Large intestine (tissue), 12 donors: ENCODE data around the gene MED8. TPM values are rescaled to one million over a fixed set of nuclear protein-coding genes. Genes with fewer than 3 reads are reported as not detected.
A peak's percentile ranks its signal among the peaks of the same experiment; 100 is the strongest.

Experiments
- DNase-seq, 2 donors: peaks; one replicate each; pipeline versions ENCODE4 v3.0.0 to v3.0.0-alpha.2; 2013
- H3K27ac ChIP-seq: one replicate; pipeline ENCODE4 v1.5.1; 2013; ENCODE audit warnings: low read length
- H3K27me3 ChIP-seq: 2 replicates; pipeline ENCODE4 v1.6.1; 2013; ENCODE audit warnings: low read length; ENCODE audit not compliant: control insufficient read depth, insufficient read depth
- H3K36me3 ChIP-seq: 2 replicates; pipeline ENCODE4 v1.6.1; 2013; ENCODE audit warnings: low read length; ENCODE audit not compliant: control insufficient read depth, insufficient read depth
- H3K4me1 ChIP-seq: one replicate; pipeline ENCODE4 v1.6.1; 2013; ENCODE audit warnings: low read length; ENCODE audit not compliant: control insufficient read depth, insufficient read depth
- H3K4me3 ChIP-seq: one replicate; pipeline ENCODE4 v1.5.1; 2013; ENCODE audit warnings: low read length
- H3K9me3 ChIP-seq: one replicate; pipeline ENCODE4 v1.6.1; 2013; ENCODE audit warnings: mild to moderate bottlenecking, low read depth, low read length, moderate library complexity; ENCODE audit not compliant: control insufficient read depth
- WGBS: methylation state at CpG from one replicate; pipeline ENCODE4 v1.1.5; 2013; ENCODE audit warnings: low lambda C conversion rate; ENCODE audit not compliant: insufficient coverage; 5-methylcytosine and 5-hydroxymethylcytosine counted together
- long read RNA-seq, 11 donors: transcript quantifications; one replicate each; lab custom pipeline, GENCODE V29; 2026
- polyA plus RNA-seq: library from polyadenylated mRNA; unstranded; fragments of 120-200 nt; gene quantifications from one replicate; pipeline ENCODE4 v1.2.1, GENCODE V29; 2013

The MED8 gene
- polyA plus RNA-seq, result 36.5 TPM
- long read RNA-seq, donor 1, partial matches to known transcripts, result 0 of 2 reads
- long read RNA-seq, donor 1, other reads (novel, unspliced or antisense), result 0 of 2 reads
- long read RNA-seq, donor 2, transcript MED8-203 (7 exons, 1,924 nt), result major isoform, 10 of 10 reads
- long read RNA-seq, donor 2, partial matches to known transcripts, result 0 of 10 reads
- long read RNA-seq, donor 2, other reads (novel, unspliced or antisense), result 0 of 10 reads
- long read RNA-seq, donor 3, result 0 reads
- long read RNA-seq, donor 4, result 0 reads
- long read RNA-seq, donor 5, transcript MED8-203 (7 exons, 1,924 nt), result major isoform, 5 of 5 reads
- long read RNA-seq, donor 5, partial matches to known transcripts, result 0 of 5 reads
- long read RNA-seq, donor 5, other reads (novel, unspliced or antisense), result 0 of 5 reads
- long read RNA-seq, donor 6, transcript MED8-203 (7 exons, 1,924 nt), result major isoform, 8 of 8 reads
- long read RNA-seq, donor 6, partial matches to known transcripts, result 0 of 8 reads
- long read RNA-seq, donor 6, other reads (novel, unspliced or antisense), result 0 of 8 reads
- long read RNA-seq, donor 7, partial matches to known transcripts, result 0 of 2 reads
- long read RNA-seq, donor 7, other reads (novel, unspliced or antisense), result 0 of 2 reads
- long read RNA-seq, donor 8, transcript MED8-203 (7 exons, 1,924 nt), result major isoform, 6 of 35 reads
- long read RNA-seq, donor 8, partial matches to known transcripts, result 24 of 35 reads
- long read RNA-seq, donor 8, other reads (novel, unspliced or antisense), result 5 of 35 reads
- long read RNA-seq, donor 9, transcript MED8-203 (7 exons, 1,924 nt), result major isoform, 7 of 16 reads
- long read RNA-seq, donor 9, partial matches to known transcripts, result 7 of 16 reads
- long read RNA-seq, donor 9, other reads (novel, unspliced or antisense), result 0 of 16 reads
- long read RNA-seq, donor 10, transcript MED8-203 (7 exons, 1,924 nt), result major isoform, 5 of 7 reads
- long read RNA-seq, donor 10, partial matches to known transcripts, result 0 of 7 reads
- long read RNA-seq, donor 10, other reads (novel, unspliced or antisense), result 0 of 7 reads
- long read RNA-seq, donor 11, transcript MED8-203 (7 exons, 1,924 nt), result major isoform, 5 of 16 reads
- long read RNA-seq, donor 11, partial matches to known transcripts, result 11 of 16 reads
- long read RNA-seq, donor 11, other reads (novel, unspliced or antisense), result 0 of 16 reads

GRCh38 chr1:43389326-43390313, at the start of gene MED8, which contains the start of gene SZT2:
Gene MED8, minus strand, starts transcription at chr1:43389800. Its CDS starts 36 bp downstream, at chr1:43389764.
Gene SZT2, plus strand, starts transcription at chr1:43389899. Its CDS starts 70 bp downstream, at chr1:43389969.
- H3K4me3 ChIP-seq, result peak within 1 kb of the TSS; percentile 72
- peaks cover 3% of the 10 kb centered on the region for H3K4me1 ChIP-seq
- no peaks in the 10 kb centered on the region for H3K9me3 ChIP-seq
- peak; percentile 92 to 95 for DNase-seq
- H3K36me3 ChIP-seq, result peaks cover 33% of the 10 kb centered on the region
- H3K27me3 ChIP-seq, result no peaks in the 10 kb centered on the region
- peak within 1 kb of the TSS; percentile 52 for H3K27ac ChIP-seq
- 0% methylated on average over 3 of the region's 65 CpGs for WGBS

GRCh38 chr1:43438953-43439581, 49.5 kb upstream of the MED8 start:
- no peak overlapping the region for H3K4me3 ChIP-seq
- DNase-seq, result no peak
- H3K36me3 ChIP-seq, result peaks cover 92% of the 10 kb centered on the region

GRCh38 chr1:43438576-43438952, 49.0 kb upstream of the MED8 start:
- no CpG with 5 or more reads among the region's 8 CpGs for WGBS
- Histone ChIP-seq H3K36me3 (peaks cover 92% of the 10 kb centered on the region), H3K9me3 (no peaks in the 10 kb centered on the region), H3K4me1 (no peaks in the 10 kb centered on the region), H3K27me3 (no peaks in the 10 kb centered on the region), H3K4me3 (no peak overlapping the region), H3K27ac (no peak overlapping the region)
- DNase-seq, result no peak

More at GRCh38 chr1:43438953-43439581, 49.5 kb upstream of the MED8 start:
- no peaks in the 10 kb centered on the region for H3K4me1 ChIP-seq
- no peaks in the 10 kb centered on the region for H3K9me3 ChIP-seq
- H3K27ac ChIP-seq, result no peak overlapping the region
- H3K27me3 ChIP-seq, result no peaks in the 10 kb centered on the region
- WGBS, result no CpG with 5 or more reads among the region's 10 CpGs

GRCh38 chr1:43438006-43438405, 48.4 kb upstream of the MED8 start:
- H3K27me3 ChIP-seq, result no peaks in the 10 kb centered on the region
- DNase-seq, result no peak
- H3K4me1 ChIP-seq, result no peaks in the 10 kb centered on the region
- H3K9me3 ChIP-seq, result no peaks in the 10 kb centered on the region
- H3K27ac ChIP-seq, result no peak overlapping the region
- no peak overlapping the region for H3K4me3 ChIP-seq
- peaks cover 90% of the 10 kb centered on the region for H3K36me3 ChIP-seq
- WGBS, result no CpG with 5 or more reads among the region's 3 CpGs

- H3K4me3 ChIP-seq, result no peak overlapping the region
- no peaks in the 10 kb centered on the region for H3K27me3 ChIP-seq
- H3K9me3 ChIP-seq, result no peaks in the 10 kb centered on the region
- H3K36me3 ChIP-seq, result peaks cover 90% of the 10 kb centered on the region
- 90% methylated on average over 2 of the region's 20 CpGs for WGBS
- no peaks in the 10 kb centered on the region for H3K4me1 ChIP-seq
- no peak for DNase-seq
- no peak overlapping the region for H3K27ac ChIP-seq
These were observed 47.7 kb upstream of the MED8 start for GRCh38 chr1:43437031-43437973.

- WGBS, result no CpG with 5 or more reads among the region's 3 CpGs
- Histone ChIP-seq H3K27ac (no peak overlapping the region), H3K4me1 (no peaks in the 10 kb centered on the region), H3K4me3 (no peak overlapping the region), H3K27me3 (no peaks in the 10 kb centered on the region), H3K36me3 (peaks cover 90% of the 10 kb centered on the region), H3K9me3 (no peaks in the 10 kb centered on the region)
- DNase-seq, result no peak
These were observed 46.8 kb upstream of the MED8 start for GRCh38 chr1:43436371-43436770.

- Histone ChIP-seq H3K27me3 (no peaks in the 10 kb centered on the region), H3K36me3 (peaks cover 90% of the 10 kb centered on the region), H3K9me3 (no peaks in the 10 kb centered on the region), H3K4me3 (no peak overlapping the region), H3K4me1 (no peaks in the 10 kb centered on the region), H3K27ac (no peak overlapping the region)
- 80% methylated on average over 3 of the region's 14 CpGs for WGBS
- no peak for DNase-seq
These were observed 45.8 kb upstream of the MED8 start for GRCh38 chr1:43435146-43436145.

GRCh38 chr1:43434256-43434655, 44.7 kb upstream of the MED8 start:
- Histone ChIP-seq H3K4me1 (no peaks in the 10 kb centered on the region), H3K4me3 (no peak overlapping the region), H3K27ac (no peak overlapping the region), H3K9me3 (no peaks in the 10 kb centered on the region), H3K27me3 (no peaks in the 10 kb centered on the region), H3K36me3 (peaks cover 90% of the 10 kb centered on the region)
- no peak for DNase-seq
- whole genome bisulfite sequencing, result no CpG with 5 or more reads among the region's 7 CpGs
